IMR-90 (cell line): Measurements from ENCODE around the gene DHX38. TPM values are rescaled to one million over a fixed set of nuclear protein-coding genes. Genes with fewer than 3 reads are reported as not detected.
A peak's percentile ranks its signal among the peaks of the same experiment; 100 is the strongest.

Experiments
- ATAC-seq: fragments of 200-7000 bp; cut with Tn5 transposase; 2 replicates; pipeline ENCODE4 v1.9.1; 2020; ENCODE audit warnings: low read depth, mild to moderate bottlenecking, moderate library complexity
- BruUV-seq: library from RNA; stranded (reverse); fragments of 400-500 nt; replicated peaks from 2 replicates; lab custom pipeline; 2021; lab: Mats Ljungman, UMichigan
- CTCF ChIA-PET: fragments of 300-600 bp; formaldehyde crosslinking; extraction: SDS; loops from one replicate; lab custom pipeline; 2021; ENCODE audit warnings: antibody characterized with exemption; lab: Yijun Ruan, JAX
- POLR2A ChIA-PET: fragments of 300-600 bp; sonication (Branson Sonifier 250); formaldehyde crosslinking; loops from one replicate; lab custom pipeline; 2022; ENCODE audit warnings: antibody characterized with exemption; ENCODE audit not compliant: unreplicated experiment; lab: Charles Lee
- DNase-seq: peaks from one replicate; pipeline ENCODE4 v3.0.0; 2013
- H2AFZ ChIP-seq: replicated peaks from 2 replicates; pipeline ENCODE3; 2013; ENCODE audit warnings: low read length, mild to moderate bottlenecking; ENCODE audit not compliant: poor library complexity
- H2AK5ac ChIP-seq: 2 replicates; pipeline ENCODE4 v1.6.1; 2013; ENCODE audit warnings: low read depth, low read length, inconsistent platforms
- H2AK9ac ChIP-seq: replicated peaks from 2 replicates; pipeline ENCODE3; 2013; ENCODE audit warnings: mild to moderate bottlenecking, low read depth, low read length, moderate library complexity; ENCODE audit not compliant: poor library complexity
- H2BK120ac ChIP-seq: 2 replicates; pipeline ENCODE4 v1.6.1; 2013; ENCODE audit warnings: low read depth, low read length, inconsistent platforms
- H2BK15ac ChIP-seq: 3 replicates; pipeline ENCODE4 v1.6.1; 2013; ENCODE audit warnings: low read depth, low read length, inconsistent platforms
- H2BK20ac ChIP-seq: 2 replicates; pipeline ENCODE4 v1.6.1; 2013; ENCODE audit warnings: low read depth, mild to moderate bottlenecking, inconsistent platforms, low read length, moderate library complexity
- H2BK5ac ChIP-seq: 2 replicates; pipeline ENCODE4 v1.6.1; 2013; ENCODE audit warnings: mild to moderate bottlenecking, low read depth, low read length, inconsistent platforms; ENCODE audit not compliant: poor library complexity, severe bottlenecking
- H3K14ac ChIP-seq: replicated peaks from 2 replicates; pipeline ENCODE4 v1.6.1; 2013; ENCODE audit warnings: low read depth, low read length, inconsistent platforms
- H3K18ac ChIP-seq: 2 replicates; pipeline ENCODE4 v1.6.1; 2013; ENCODE audit warnings: low read depth, low read length, control low read depth
- H3K23ac ChIP-seq: 2 replicates; pipeline ENCODE4 v1.6.1; 2013; ENCODE audit warnings: low read depth, low read length, inconsistent platforms
- H3K27ac ChIP-seq: 2 replicates; pipeline ENCODE4 v1.5.1; 2013; ENCODE audit warnings: mild to moderate bottlenecking, control low read depth, low read length; ENCODE audit not compliant: insufficient read depth
- H3K27me3 ChIP-seq: 2 replicates; pipeline ENCODE4 v1.6.1; 2013; ENCODE audit warnings: low read length; ENCODE audit not compliant: control insufficient read depth, insufficient read depth
- H3K36me3 ChIP-seq: 2 replicates; pipeline ENCODE4 v1.6.1; 2013; ENCODE audit warnings: low read length, mixed read lengths; ENCODE audit not compliant: control insufficient read depth, insufficient read depth
- H3K4ac ChIP-seq: 2 replicates; pipeline ENCODE4 v1.6.1; 2013; ENCODE audit warnings: low read depth, low read length, inconsistent platforms
- H3K4me1 ChIP-seq: 2 replicates; pipeline ENCODE4 v1.6.1; 2013; ENCODE audit warnings: low read length, mixed read lengths; ENCODE audit not compliant: control insufficient read depth, insufficient read depth
- H3K4me2 ChIP-seq: 2 replicates; pipeline ENCODE4 v1.6.1; 2013; ENCODE audit warnings: low read depth, mild to moderate bottlenecking, control low read depth, low read length, moderate library complexity
- H3K4me3 ChIP-seq: 2 replicates; pipeline ENCODE4 v1.5.1; 2013; ENCODE audit warnings: low read depth, mild to moderate bottlenecking, control low read depth, low read length, moderate library complexity; ENCODE audit not compliant: insufficient read depth
- H3K56ac ChIP-seq: 2 replicates; pipeline ENCODE4 v1.6.1; 2013; ENCODE audit warnings: low read length, inconsistent platforms; ENCODE audit not compliant: insufficient read depth; ENCODE audit errors: extremely low read depth
- H3K79me1 ChIP-seq, 2 experiments: 2 replicates each; pipeline ENCODE4 v1.6.1; 2013; ENCODE audit warnings: low read length in 2 of 2, inconsistent platforms in 1 of 2, low read depth in 1 of 2
- H3K9ac ChIP-seq: 2 replicates; pipeline ENCODE4 v1.6.1; 2013; ENCODE audit warnings: low read depth, low read length, control low read depth
- H3K9me1 ChIP-seq: 2 replicates; pipeline ENCODE4 v1.6.1; 2013; ENCODE audit warnings: low read length, inconsistent platforms; ENCODE audit not compliant: insufficient read depth
- H3K9me3 ChIP-seq: 2 replicates; pipeline ENCODE4 v1.6.1; 2013; ENCODE audit warnings: low read length; ENCODE audit not compliant: control insufficient read depth, insufficient read depth
- H4K20me1 ChIP-seq: 2 replicates; pipeline ENCODE4 v1.6.1; 2013; ENCODE audit warnings: low read length, inconsistent platforms; ENCODE audit not compliant: insufficient read depth
- H4K5ac ChIP-seq: 2 replicates; pipeline ENCODE4 v1.6.1; 2013; ENCODE audit warnings: mild to moderate bottlenecking, low read depth, low read length, control low read depth
- H4K8ac ChIP-seq, 2 experiments: 2 replicates each; pipeline ENCODE4 v1.6.1; 2013; ENCODE audit warnings: low read depth in 2 of 2, low read length in 2 of 2, control low read depth in 1 of 2, inconsistent platforms in 1 of 2
- H4K91ac ChIP-seq: 2 replicates; pipeline ENCODE4 v1.6.1; 2013; ENCODE audit warnings: low read depth, low read length, inconsistent platforms; ENCODE audit not compliant: insufficient read depth
- BHLHE40 ChIP-seq: fragments of 150-350 bp; IDR thresholded peaks from 2 replicates; pipeline ENCODE4 v1.6.1; 2016; ENCODE audit warnings: mild to moderate bottlenecking, low read depth, low read length
- CEBPB ChIP-seq: IDR thresholded peaks from 2 replicates; pipeline ENCODE4 v1.6.1; 2012; ENCODE audit warnings: low read depth, low read length, improper control_type of control experiment
- CHD1 ChIP-seq: IDR thresholded peaks from 2 replicates; pipeline ENCODE4 v1.6.1; 2012; ENCODE audit warnings: low read depth, low read length, improper control_type of control experiment
- CTCF ChIP-seq: conservative IDR thresholded peaks from 2 replicates; pipeline ENCODE4 v1.5.1; 2012; ENCODE audit warnings: mild to moderate bottlenecking, low read depth, low read length, improper control_type of control experiment
- ELK1 ChIP-seq: fragments of 150-350 bp; IDR thresholded peaks from 2 replicates; pipeline ENCODE4 v1.6.1; 2016; ENCODE audit warnings: low read depth, mild to moderate bottlenecking, low read length, moderate library complexity, borderline replicate concordance
- FOS ChIP-seq: fragments of 150-350 bp; IDR thresholded peaks from 2 replicates; pipeline ENCODE4 v1.6.1; 2016; ENCODE audit warnings: low read depth, low read length
- MAFK ChIP-seq: IDR thresholded peaks from 2 replicates; pipeline ENCODE4 v1.6.1; 2012; ENCODE audit warnings: low read depth, low read length, improper control_type of control experiment
- MAZ ChIP-seq: IDR thresholded peaks from 2 replicates; pipeline ENCODE4 v1.6.1; 2012; ENCODE audit warnings: low read depth, mild to moderate bottlenecking, low read length, improper control_type of control experiment, moderate library complexity, borderline replicate concordance
- MXI1 ChIP-seq: IDR thresholded peaks from 2 replicates; pipeline ENCODE4 v1.6.1; 2012; ENCODE audit warnings: low read depth, mild to moderate bottlenecking, low read length, moderate library complexity, borderline replicate concordance
- POLR2A ChIP-seq: IDR thresholded peaks from 2 replicates; pipeline ENCODE4 v1.6.1; 2012; ENCODE audit warnings: mild to moderate bottlenecking, low read depth, low read length
- RAD21 ChIP-seq: IDR thresholded peaks from 2 replicates; pipeline ENCODE4 v1.6.1; 2012; ENCODE audit warnings: low read length, improper control_type of control experiment
- RCOR1 ChIP-seq: IDR thresholded peaks from 2 replicates; pipeline ENCODE4 v1.6.1; 2012; ENCODE audit warnings: mild to moderate bottlenecking, low read length, improper control_type of control experiment; ENCODE audit not compliant: insufficient replicate concordance
- RFX5 ChIP-seq: IDR thresholded peaks from 2 replicates; pipeline ENCODE4 v1.8.0; 2012; ENCODE audit warnings: low read depth, mild to moderate bottlenecking, low read length, moderate library complexity
- SMC3 ChIP-seq: fragments of 150-350 bp; IDR thresholded peaks from 2 replicates; pipeline ENCODE4 v1.6.1; 2016; ENCODE audit warnings: low read depth, mild to moderate bottlenecking, antibody characterized with exemption, low read length, moderate library complexity
- USF2 ChIP-seq: fragments of 150-350 bp; IDR thresholded peaks from 2 replicates; pipeline ENCODE4 v1.6.1; 2017; ENCODE audit warnings: mild to moderate bottlenecking, antibody characterized with exemption, low read length, low read depth
- WGBS, 2 experiments: methylation state at CpG; one replicate each; pipeline versions ENCODE4 v1.1.5 to v1.1.7; 2013; ENCODE audit warnings: missing lambda C conversion rate in 2 of 2; ENCODE audit not compliant: insufficient read length in 1 of 2; ENCODE audit errors: extremely low coverage in 2 of 2; 5-methylcytosine and 5-hydroxymethylcytosine counted together
- dilution Hi-C: fragments of 300-500 bp; cut with HindIII; formaldehyde crosslinking; loops from one replicate; pipeline ENCODE4 v1.14.3; 2018; ENCODE audit warnings: low sequenced_read_pairs; ENCODE audit not compliant: unreplicated experiment
- in situ Hi-C: fragments of 300-500 bp; cut with MboI; formaldehyde crosslinking; loops from 3 replicates; pipeline ENCODE4 v1.14.3; 2019; ENCODE audit warnings: low sequenced_read_pairs, inconsistent platforms, mixed read lengths
- intact Hi-C: fragments of 100-400 bp; cut with micrococcal nuclease; formaldehyde crosslinking; loops from 2 replicates; pipeline ENCODE4 v1.10.0; 2022
- polyA plus RNA-seq, 3 experiments: library from polyadenylated mRNA; depleted of rRNA; stranded (reverse); fragments of >200 nt; gene quantifications; 2 replicates each; pipeline ENCODE4 v1.2.3, GENCODE V29; 2012; ENCODE audit warnings: low replicate concordance in 1 of 3
- total RNA-seq: library from RNA; depleted of rRNA; stranded (reverse); fragments of >200 nt; gene quantifications from 2 replicates; pipeline ENCODE4 v1.2.3, GENCODE V29; 2012

Gene DHX38
- total and polyA plus RNA-seq, 2 of the 4 experiments (the other 2 are of a cell fraction): 45.4 to 49.6 TPM

DNA sequence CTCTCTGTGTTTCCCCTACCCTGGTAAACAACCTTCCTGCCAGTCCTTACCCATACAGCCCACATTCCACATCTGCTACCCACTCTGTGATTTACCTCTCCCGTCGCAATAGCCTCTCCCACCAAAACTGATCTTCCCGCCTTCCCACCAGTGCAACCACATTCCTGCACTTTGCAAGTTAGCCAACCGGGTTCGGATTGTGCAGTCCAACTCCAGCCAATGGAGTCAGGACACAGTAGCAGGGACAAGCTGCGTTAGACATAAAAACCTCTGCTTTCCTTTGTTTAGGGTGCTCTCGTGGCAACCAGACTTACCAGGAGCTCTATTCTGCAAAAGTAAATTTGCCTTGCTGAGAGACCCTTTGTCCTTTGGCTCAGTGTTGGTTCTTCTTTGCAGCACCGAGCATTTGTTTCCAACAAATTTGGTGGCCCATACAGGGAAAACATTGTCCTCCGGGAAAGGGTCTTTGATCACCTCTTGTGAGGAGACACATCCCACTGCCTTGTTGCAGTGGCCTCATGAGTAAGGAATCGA lies 29.2 kb upstream of the DHX38 start:
- H2BK5ac ChIP-seq: no peak overlapping the region
- no peaks in the 10 kb centered on the region for H3K9me1 ChIP-seq
- no peak overlapping the region for H2AK5ac ChIP-seq
- no peaks in the 10 kb centered on the region for H3K9me3 ChIP-seq
- no peak for TF ChIP-seq CHD1
- TF ChIP-seq MXI1: no peak
- no peak for TF ChIP-seq CEBPB
- no peak for TF ChIP-seq USF2
- no peak for TF ChIP-seq MAZ
- no peak for TF ChIP-seq FOS
- TF ChIP-seq CTCF: no peak
- TF ChIP-seq RAD21: no peak
- no peak for TF ChIP-seq RCOR1
- no peak for TF ChIP-seq ELK1
- no peak for TF ChIP-seq SMC3
- no peak for TF ChIP-seq MAFK
- TF ChIP-seq POLR2A: no peak
- no peak for TF ChIP-seq RFX5
- TF ChIP-seq BHLHE40: no peak
- no peak overlapping the region for H3K9ac ChIP-seq
- no peak overlapping the region for H4K8ac ChIP-seq
- no peak overlapping the region for H4K5ac ChIP-seq
- ATAC-seq (no peak), DNase-seq (no peak)
- WGBS, 2 experiments: 85% methylated on average over 10 of the region's 10 CpGs; no CpG with 5 or more reads in 1 of the 2 experiments
- H2BK120ac ChIP-seq: no peak overlapping the region
- H2AK9ac ChIP-seq: no peak overlapping the region
- H3K4me1 ChIP-seq: no peaks in the 10 kb centered on the region
- no peak overlapping the region for H3K14ac ChIP-seq
- no peak overlapping the region for H3K4ac ChIP-seq
- no peaks in the 10 kb centered on the region for H4K20me1 ChIP-seq
- ChIA-PET CTCF (interaction anchor here (1.3 to 1.5 kb wide), 2 partner anchors 11 to 29 kb away, joined by 3 read pairs; partner anchors contain the start of genes DHX38 and TXNL4B), POLR2A (no interaction called here)
- in situ Hi-C loops (no loop called here), intact Hi-C loops (no loop called here), dilution Hi-C loops (no loop called here)
- H2BK15ac ChIP-seq: no peak overlapping the region
- peaks cover 6% of the 10 kb centered on the region; the same call in 1 of the 2 replicates for H3K27me3 ChIP-seq
- H3K4me3 ChIP-seq: no peak overlapping the region
- peak overlapping the region; percentile 9 for H2AFZ ChIP-seq
- H2BK20ac ChIP-seq: no peak overlapping the region
- H4K91ac ChIP-seq: no peak overlapping the region
- H3K36me3 ChIP-seq: no peaks in the 10 kb centered on the region
- no peak overlapping the region for H3K18ac ChIP-seq
- no peak overlapping the region for H3K27ac ChIP-seq
- H3K79me1 ChIP-seq: no peaks in the 10 kb centered on the region
- no peak overlapping the region for H3K23ac ChIP-seq
- no TSS peak for BruUV-seq
- no peak overlapping the region for H3K4me2 ChIP-seq
- H3K56ac ChIP-seq: no peak overlapping the region
